ENCODE measurements around the gene SERINC2. TPM values are rescaled to one million over a fixed set of nuclear protein-coding genes. Genes with fewer than 3 reads are reported as not detected.

SERINC2 gene
- total and polyA plus RNA-seq, 10 of the 15 experiments (the other 5 are each of a cell fraction or from before 2014, with no cell fraction given): 0.02 to 9.4 (median 0.50) TPM

- Histone ChIP-seq H2AFZ (ENCODE audit: control insufficient read depth, low read depth, low read length) (no peak overlapping the region), H3K27ac (ENCODE audit: control insufficient read depth, insufficient read depth) (no peak overlapping the region), H3K4me2 (ENCODE audit: control insufficient read depth, insufficient read depth) (no peak overlapping the region), H3K9me3 (replicated peaks; ENCODE audit: control insufficient read depth, insufficient read depth, low read length) (no peaks in the 10 kb centered on the region), H3K9ac (ENCODE audit: control insufficient read depth, insufficient read depth, low read length) (no peak overlapping the region), H3K36me3 (ENCODE audit: control insufficient read depth in 2 of 2, insufficient read depth in 2 of 2, low read length in 1 of 2) (no peaks in the 10 kb centered on the region), H3K4me3 (no peak overlapping the region), H3K79me2 (ENCODE audit: control insufficient read depth, insufficient read depth, low read length) (no peaks in the 10 kb centered on the region), H4K20me1 (ENCODE audit: control insufficient read depth, insufficient read depth) (no peaks in the 10 kb centered on the region), H3K4me1 (ENCODE audit: control insufficient read depth, insufficient read depth, low read length) (no peaks in the 10 kb centered on the region), H3K27me3 (replicated peaks in 1 of 2; ENCODE audit: control insufficient read depth in 2 of 2, insufficient read depth in 2 of 2, low read length in 1 of 2) (no peaks in the 10 kb centered on the region)
- ChIA-PET POLR2A (no interaction called here), CTCF (interaction anchor here (2.7 kb wide), 1 partner anchor 18 kb away, joined by 10 read pairs; no protein-coding TSS in a partner anchor), SMC1A (ENCODE audit: uncharacterized antibody, unreplicated experiment) (interaction anchor here (1.9 kb wide), 1 partner anchor 18 kb away, joined by 6 read pairs; no protein-coding TSS in a partner anchor), RAD21 (ENCODE audit: unreplicated experiment) (no interaction called here)
- 39% methylated on average over 8 of the region's 8 CpGs for WGBS (ENCODE audit: insufficient coverage, insufficient replicate concordance, low lambda C conversion rate, missing lambda C conversion rate)
- no TSS peak for BruUV-seq (replicated peaks)
- FAIRE-seq: no peak
- intact Hi-C loops (cut with micrococcal nuclease; ENCODE audit: unreplicated experiment) (no loop called here), in situ Hi-C loops (cut with MboI) (no loop called here)
- no peak for DNase-seq (ENCODE audit: low read depth, low spot score)
- ATAC-seq: no peak
- no peak for TF ChIP-seq PBX3 (IDR thresholded peaks at IDR 0.05; ENCODE audit: insufficient replicate concordance, low read depth, low read length)
- TF ChIP-seq EGR1 (IDR thresholded peaks at IDR 0.05; ENCODE audit: borderline replicate concordance in 1 of 2, low read depth in 2 of 2, low read length in 2 of 2): no peak
- no peak for TF ChIP-seq JUNB (IDR thresholded peaks at IDR 0.05)
- TF ChIP-seq NRF1 (conservative IDR thresholded peaks at IDR 0.05; ENCODE audit: low read depth, low read length): no peak
- no peak for TF ChIP-seq ZNF687 (IDR thresholded peaks at IDR 0.05)
- no peak for TF ChIP-seq TAF1 (IDR thresholded peaks at IDR 0.05; ENCODE audit: borderline replicate concordance, low read depth, low read length)
- TF ChIP-seq BCL3 (IDR thresholded peaks at IDR 0.05; ENCODE audit: borderline replicate concordance, insufficient read depth, low read depth, low read length, poor library complexity, severe bottlenecking): no peak
- TF ChIP-seq EED (IDR thresholded peaks at IDR 0.05; ENCODE audit: low read depth): no peak
- TF ChIP-seq SUZ12 (IDR thresholded peaks at IDR 0.05; ENCODE audit: unreplicated experiment): no peak
- no peak for TF ChIP-seq ZBTB11 (CRISPR knock-in tag; IDR thresholded peaks at IDR 0.05)
- no peak for TF ChIP-seq SIN3A (IDR thresholded peaks at IDR 0.05; ENCODE audit: low read depth, low read length)
- no peak for TF ChIP-seq SMAD5 (IDR thresholded peaks at IDR 0.05; ENCODE audit: low read depth)
- no peak for TF ChIP-seq IRF4 (IDR thresholded peaks at IDR 0.05; ENCODE audit: low read depth, low read length)
Observed at GRCh38 chr1:31376375-31377134, 36.5 kb upstream of the SERINC2 start.
